A549 (cell line): Measurements from ENCODE around the gene NHERF1.

Experiments
- BHLHE40 ChIP-seq: IDR thresholded peaks from 2 replicates; pipeline ENCODE4 v1.6.1; 2012; ENCODE audit warnings: low read depth, low read length, inconsistent platforms
- HOXA7 ChIP-seq: fragments of 250-450 bp; sonication (Bioruptor Pico); IDR thresholded peaks from 2 replicates; pipeline ENCODE4 v1.5.0; 2020; ENCODE audit warnings: mild to moderate bottlenecking, moderate library complexity
- POLR2A ChIP-seq: IDR thresholded peaks from 2 replicates; pipeline ENCODE4 v1.6.1; 2012; ENCODE audit warnings: mild to moderate bottlenecking, low read length
- SMC3 ChIP-seq: fragments of >200 bp; sonication (Bioruptor Twin); formaldehyde crosslinking; IDR thresholded peaks from 3 replicates; pipeline ENCODE4 v1.6.1; 2018; ENCODE audit warnings: inconsistent platforms
- ZC3H11A ChIP-seq: fragments of 450-650 bp; IDR thresholded peaks from 2 replicates; pipeline ENCODE4 v1.6.1; 2014; ENCODE audit warnings: antibody characterized with exemption, mild to moderate bottlenecking
- TF ChIP-seq, protein P1 (sequence below): IDR thresholded peaks from 2 replicates; pipeline ENCODE4 v1.6.1; 2012; ENCODE audit warnings: low read depth, borderline replicate concordance
- TF ChIP-seq, protein P2 (sequence below): fragments of >200 bp; sonication (Bioruptor Twin); formaldehyde crosslinking; IDR thresholded peaks from 3 replicates; pipeline ENCODE4 v1.5.1; 2016
- TF ChIP-seq, protein P3 (sequence below): fragments of 150-350 bp; IDR thresholded peaks from 2 replicates; pipeline ENCODE4 v1.6.1; 2014; ENCODE audit warnings: low read depth, mild to moderate bottlenecking, low read length

DNA sequence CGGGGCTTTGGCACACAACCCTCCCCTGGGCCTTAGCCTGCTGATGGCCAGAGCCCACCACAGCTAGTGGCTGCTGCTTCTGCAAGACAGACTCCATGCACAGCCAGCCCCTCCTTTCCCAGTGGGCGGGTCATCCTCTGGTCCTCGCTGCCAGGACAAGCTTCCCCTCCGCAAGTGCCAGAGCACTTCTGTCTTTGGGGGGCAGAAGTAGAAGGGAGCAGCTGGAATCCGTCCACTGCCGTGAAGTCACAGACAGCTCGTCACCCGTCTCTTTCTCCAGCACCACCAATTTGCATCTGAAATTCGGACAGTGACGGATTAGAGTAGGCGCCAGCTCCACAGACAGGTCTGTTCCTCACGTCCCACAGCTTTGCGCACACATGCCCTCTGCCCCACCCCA, 59.0 kb downstream of the NHERF1 start:
- TF ChIP-seq SMC3: no peak
- TF ChIP-seq, protein P1, sequence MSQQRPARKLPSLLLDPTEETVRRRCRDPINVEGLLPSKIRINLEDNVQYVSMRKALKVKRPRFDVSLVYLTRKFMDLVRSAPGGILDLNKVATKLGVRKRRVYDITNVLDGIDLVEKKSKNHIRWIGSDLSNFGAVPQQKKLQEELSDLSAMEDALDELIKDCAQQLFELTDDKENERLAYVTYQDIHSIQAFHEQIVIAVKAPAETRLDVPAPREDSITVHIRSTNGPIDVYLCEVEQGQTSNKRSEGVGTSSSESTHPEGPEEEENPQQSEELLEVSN: no peak
- TF ChIP-seq, protein P2, sequence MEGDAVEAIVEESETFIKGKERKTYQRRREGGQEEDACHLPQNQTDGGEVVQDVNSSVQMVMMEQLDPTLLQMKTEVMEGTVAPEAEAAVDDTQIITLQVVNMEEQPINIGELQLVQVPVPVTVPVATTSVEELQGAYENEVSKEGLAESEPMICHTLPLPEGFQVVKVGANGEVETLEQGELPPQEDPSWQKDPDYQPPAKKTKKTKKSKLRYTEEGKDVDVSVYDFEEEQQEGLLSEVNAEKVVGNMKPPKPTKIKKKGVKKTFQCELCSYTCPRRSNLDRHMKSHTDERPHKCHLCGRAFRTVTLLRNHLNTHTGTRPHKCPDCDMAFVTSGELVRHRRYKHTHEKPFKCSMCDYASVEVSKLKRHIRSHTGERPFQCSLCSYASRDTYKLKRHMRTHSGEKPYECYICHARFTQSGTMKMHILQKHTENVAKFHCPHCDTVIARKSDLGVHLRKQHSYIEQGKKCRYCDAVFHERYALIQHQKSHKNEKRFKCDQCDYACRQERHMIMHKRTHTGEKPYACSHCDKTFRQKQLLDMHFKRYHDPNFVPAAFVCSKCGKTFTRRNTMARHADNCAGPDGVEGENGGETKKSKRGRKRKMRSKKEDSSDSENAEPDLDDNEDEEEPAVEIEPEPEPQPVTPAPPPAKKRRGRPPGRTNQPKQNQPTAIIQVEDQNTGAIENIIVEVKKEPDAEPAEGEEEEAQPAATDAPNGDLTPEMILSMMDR: no peak
- no peak for TF ChIP-seq BHLHE40
- no peak for TF ChIP-seq ZC3H11A
- no peak for TF ChIP-seq POLR2A
- no peak for TF ChIP-seq HOXA7 (CRISPR knock-in tag)
- TF ChIP-seq, protein P3, sequence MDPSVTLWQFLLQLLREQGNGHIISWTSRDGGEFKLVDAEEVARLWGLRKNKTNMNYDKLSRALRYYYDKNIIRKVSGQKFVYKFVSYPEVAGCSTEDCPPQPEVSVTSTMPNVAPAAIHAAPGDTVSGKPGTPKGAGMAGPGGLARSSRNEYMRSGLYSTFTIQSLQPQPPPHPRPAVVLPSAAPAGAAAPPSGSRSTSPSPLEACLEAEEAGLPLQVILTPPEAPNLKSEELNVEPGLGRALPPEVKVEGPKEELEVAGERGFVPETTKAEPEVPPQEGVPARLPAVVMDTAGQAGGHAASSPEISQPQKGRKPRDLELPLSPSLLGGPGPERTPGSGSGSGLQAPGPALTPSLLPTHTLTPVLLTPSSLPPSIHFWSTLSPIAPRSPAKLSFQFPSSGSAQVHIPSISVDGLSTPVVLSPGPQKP: no peak
